Pancreas (tissue), 10 donors: ENCODE measurements around the gene EIF3I. TPM values are rescaled to one million over a fixed set of nuclear protein-coding genes. Genes with fewer than 3 reads are reported as not detected.

Experiments used
- ATAC-seq, 4 donors: fragments of 200-7000 bp; cut with Tn5 transposase; one replicate each; pipeline versions ENCODE4 v1.8.0 to v1.9.1; 2020; ENCODE audit warnings: mild to moderate bottlenecking in 4 of 4, moderate library complexity in 4 of 4
- DNase-seq, 6 donors: peaks; one replicate each; pipeline ENCODE4 v3.0.0-alpha.2; 2020
- FAIRE-seq: peaks from 2 replicates; lab custom pipeline; 2012; peaks lifted over from hg19 to GRCh38; lab: Jason Lieb, UNC
- H3K27ac ChIP-seq, 4 donors: fragments of 200-600 bp; sonication (generic); 1 replicate in 3 of 4; 2 replicates in 1 of 4; pipeline versions ENCODE4 v1.5.0 to v1.8.0; 2020
- H3K27me3 ChIP-seq, 4 donors: fragments of 200-600 bp; one replicate each; pipeline ENCODE4 v1.8.0; 2021
- H3K36me3 ChIP-seq, 3 donors: fragments of 200-600 bp; sonication (generic) in 1 of 3; one replicate each; pipeline versions ENCODE4 v1.5.0 to v1.8.0; 2020 to 2021
- H3K4me1 ChIP-seq, 3 donors: fragments of 200-600 bp; one replicate each; pipeline ENCODE4 v1.8.0; 2021
- H3K4me3 ChIP-seq, 4 donors: fragments of 200-600 bp; sonication (generic) in 2 of 4; one replicate each; pipeline versions ENCODE4 v1.5.0 to v1.8.0; 2020 to 2021
- H3K9me3 ChIP-seq, 4 donors: fragments of 200-600 bp; one replicate each; pipeline ENCODE4 v1.8.0; 2021
- WGBS, 2 donors: extraction: QIAGEN DNeasy Blood & Tissue Kit; methylation state at CpG; one replicate each; pipeline ENCODE4 v1.1.7; 2013; 5-methylcytosine and 5-hydroxymethylcytosine counted together
- intact Hi-C, 3 donors: fragments of 100-400 bp; cut with DNase I; formaldehyde crosslinking; loops; one replicate each; pipeline versions ENCODE4 v1.11.1 to v1.14.2; 2022
- polyA plus RNA-seq, 2 donors: library from polyadenylated mRNA; stranded (reverse); fragments of 200-250 nt; gene quantifications; one replicate each; pipeline ENCODE4 v1.2.3, GENCODE V29; 2013
- total RNA-seq, 6 donors: library from RNA; stranded (reverse); fragmentation: NEBNext Ultra II Directional in 4 of 6; extraction: Animal tissue kit (Norgen Biotek cat#: 25700) in 4 of 6; gene quantifications; one replicate each; pipeline versions ENCODE4 v1.2.1 to v1.2.4, GENCODE V29; 2021 to 2023
- TF ChIP-seq, protein P1 (sequence below), 4 donors: fragments of 200-600 bp; sonication (generic) in 3 of 4; IDR thresholded peaks; one replicate each; pipeline versions ENCODE4 v1.5.0 to v1.8.0; 2021; ENCODE audit warnings: antibody characterized with exemption in 4 of 4
- donor health status: healthy with polysubstance abuse.
- donor health status: DM: no; HTN: no; CAD: no; lungs with moderate emphysema.
- donor health status: DM: no; HTN: no; CAD: no.
- donor health status: control.
- donor health status: control.
- donor health status: Bipolar disorder and iron deficiency.
- donor health status: DM: yes; HTN: yes; CAD: no.
- donor health status: DM: no; HTN: no; CAD: no.
- donor health status: DM: no; HTN: no; CAD: no.
- donor health status: DM: yes; HTN: yes; CAD: no.

EIF3I gene
- total RNA-seq: 100 to 1,000 TPM in 1 of 6 donors, 10 to 100 TPM in 5; 63.4 to 101 (median 81.0) TPM
- 100 to 1,000 TPM in 1 of 2 donors, 10 to 100 TPM in 1; 82.0 to 107 TPM for polyA plus RNA-seq

DNA sequence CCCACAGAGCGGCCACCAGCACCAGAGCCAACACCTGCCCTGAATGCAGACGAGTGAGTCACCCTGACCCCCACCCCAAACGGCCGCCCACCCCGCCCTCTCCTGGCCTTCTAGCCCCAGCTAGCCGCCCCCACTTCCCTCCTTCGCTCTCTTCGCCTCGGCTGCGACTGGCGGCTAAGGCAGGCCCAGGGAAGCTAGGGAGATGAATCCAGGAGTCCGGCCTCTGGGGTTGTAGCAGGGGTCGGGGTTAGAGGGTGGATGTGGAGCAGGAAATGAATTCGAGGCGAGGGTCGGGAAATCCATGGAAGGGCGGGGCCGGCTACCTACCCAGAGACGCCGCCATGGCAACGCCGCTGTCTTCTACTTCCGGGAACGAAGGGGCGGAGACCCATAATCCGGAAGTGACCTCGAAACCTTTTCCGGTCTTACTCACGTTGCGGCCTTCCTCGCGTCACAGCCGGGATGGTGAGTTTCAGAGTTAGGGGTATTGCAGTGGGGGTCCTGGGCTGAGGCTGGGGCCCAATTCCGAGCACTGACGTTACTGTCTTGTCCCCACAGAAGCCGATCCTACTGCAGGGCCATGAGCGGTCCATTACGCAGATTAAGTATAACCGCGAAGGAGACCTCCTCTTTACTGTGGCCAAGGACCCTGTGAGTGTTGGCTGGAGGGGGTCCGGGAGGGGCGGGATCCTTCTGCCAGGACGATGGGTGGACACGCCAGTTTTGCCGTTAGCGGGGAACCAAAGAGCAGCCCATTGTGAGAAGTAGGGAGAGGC, at the start of gene EIF3I, which contains the start of gene TMEM234:
TSS of gene EIF3I (plus strand) at position 428 of the 776 bp plus-strand sequence. CDS start at position 463, 35 bp downstream.
TSS of gene TMEM234 (minus strand) at position 374 of the 776 bp plus-strand sequence. CDS start at position 343, 31 bp downstream.
- Histone ChIP-seq H3K4me1 (peaks cover 7 to 20% (median 15%) of the 10 kb centered on the region in 3 donors), H3K4me3 (peak within 1 kb of the TSS; percentile 49 to 88 (median 79)), H3K27me3 (no peaks in the 10 kb centered on the region), H3K36me3 (peaks cover 0 to 14% (median 4%) of the 10 kb centered on the region in 3 donors), H3K27ac (peak within 1 kb of the TSS; percentile 57 to 83 (median 74)), H3K9me3 (no peaks in the 10 kb centered on the region)
- FAIRE-seq: no peak
- DNase-seq: peak; percentile 87 to 94 (median 90)
- WGBS, 2 donors: 0 to 1% methylated on average over 42 to 46 of the region's 46 CpGs
- peak; percentile 97 to 99 (median 99) for ATAC-seq
- intact Hi-C loops: no loop called here
- TF ChIP-seq, protein P1, sequence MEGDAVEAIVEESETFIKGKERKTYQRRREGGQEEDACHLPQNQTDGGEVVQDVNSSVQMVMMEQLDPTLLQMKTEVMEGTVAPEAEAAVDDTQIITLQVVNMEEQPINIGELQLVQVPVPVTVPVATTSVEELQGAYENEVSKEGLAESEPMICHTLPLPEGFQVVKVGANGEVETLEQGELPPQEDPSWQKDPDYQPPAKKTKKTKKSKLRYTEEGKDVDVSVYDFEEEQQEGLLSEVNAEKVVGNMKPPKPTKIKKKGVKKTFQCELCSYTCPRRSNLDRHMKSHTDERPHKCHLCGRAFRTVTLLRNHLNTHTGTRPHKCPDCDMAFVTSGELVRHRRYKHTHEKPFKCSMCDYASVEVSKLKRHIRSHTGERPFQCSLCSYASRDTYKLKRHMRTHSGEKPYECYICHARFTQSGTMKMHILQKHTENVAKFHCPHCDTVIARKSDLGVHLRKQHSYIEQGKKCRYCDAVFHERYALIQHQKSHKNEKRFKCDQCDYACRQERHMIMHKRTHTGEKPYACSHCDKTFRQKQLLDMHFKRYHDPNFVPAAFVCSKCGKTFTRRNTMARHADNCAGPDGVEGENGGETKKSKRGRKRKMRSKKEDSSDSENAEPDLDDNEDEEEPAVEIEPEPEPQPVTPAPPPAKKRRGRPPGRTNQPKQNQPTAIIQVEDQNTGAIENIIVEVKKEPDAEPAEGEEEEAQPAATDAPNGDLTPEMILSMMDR (IDR thresholded peaks at IDR 0.05): no peak

- no peak for ATAC-seq
- Histone ChIP-seq H3K27ac (no peak overlapping the region), H3K9me3 (no peaks in the 10 kb centered on the region), H3K4me1 (no peaks in the 10 kb centered on the region), H3K4me3 (no peak overlapping the region), H3K27me3 (no peaks in the 10 kb centered on the region), H3K36me3 (peaks cover 0 to 32% (median 16%) of the 10 kb centered on the region in 3 donors)
- no peak for DNase-seq
- no peak for FAIRE-seq
- TF ChIP-seq, protein P1 (IDR thresholded peaks at IDR 0.05): no peak
- intact Hi-C loops: no loop called here
- WGBS, 2 donors: 91 to 100% methylated on average over 1 of the region's 1 CpG
These were observed 49.5 kb upstream of the EIF3I start for GRCh38 chr1:32172621-32173245.

DNA sequence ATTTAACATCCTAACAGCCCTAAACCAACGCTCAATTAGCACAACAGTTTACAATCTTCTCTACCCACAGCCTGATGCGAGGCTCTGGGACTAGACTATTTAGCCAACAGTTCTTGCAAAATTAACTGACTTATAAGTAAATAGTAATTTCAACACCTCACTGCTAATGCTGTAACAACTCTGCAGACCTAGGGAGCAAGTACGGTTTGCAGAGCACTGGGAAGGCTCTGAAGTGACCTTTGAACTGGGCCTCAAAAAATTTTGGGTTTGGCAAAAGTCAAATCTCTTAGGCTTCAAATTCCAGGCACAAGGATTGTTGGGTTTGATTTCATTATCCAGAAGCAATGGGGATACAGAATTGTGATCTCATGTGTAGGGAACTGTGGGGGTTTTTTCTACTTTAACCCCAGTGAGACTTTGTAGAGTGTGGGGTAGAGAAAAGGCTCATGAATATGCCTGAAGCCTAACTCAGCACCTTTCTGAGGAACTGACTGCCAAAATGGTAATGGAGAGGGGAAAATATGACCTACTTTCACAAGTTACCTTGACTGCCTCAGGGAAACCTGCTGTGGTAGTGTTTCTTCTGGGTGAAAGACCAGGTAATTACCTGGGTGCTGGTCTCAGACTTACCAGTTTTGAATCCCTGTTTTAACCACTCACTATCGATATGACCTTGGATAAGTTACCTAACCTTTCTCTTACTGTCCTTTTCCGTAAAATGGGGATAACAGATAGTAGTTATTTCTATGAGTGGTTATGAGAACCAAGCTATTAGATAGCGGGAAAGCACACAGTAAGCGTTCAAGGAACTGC, 43.6 kb upstream of the EIF3I start:
- DNase-seq (no peak), FAIRE-seq (no peak), ATAC-seq (no peak)
- H3K27me3 ChIP-seq: no peaks in the 10 kb centered on the region
- no peaks in the 10 kb centered on the region for H3K9me3 ChIP-seq
- WGBS, 2 donors: 76 to 81% methylated on average over 7 of the region's 7 CpGs
- peaks cover 0 to 4% (median 0%) of the 10 kb centered on the region in 3 donors for H3K36me3 ChIP-seq
- peak overlapping the region; percentile 75 to 93 (median 82) for H3K27ac ChIP-seq
- intact Hi-C loops: no loop called here
- peak overlapping the region in 1 of 4 donors; percentile 80 for H3K4me3 ChIP-seq
- H3K4me1 ChIP-seq: peaks cover 0 to 16% (median 15%) of the 10 kb centered on the region in 3 donors
- TF ChIP-seq, protein P1 (IDR thresholded peaks at IDR 0.05): no peak

- FAIRE-seq: no peak
- Histone ChIP-seq H3K9me3 (no peaks in the 10 kb centered on the region), H3K4me1 (peaks cover 0 to 16% (median 15%) of the 10 kb centered on the region in 3 donors), H3K4me3 (peak overlapping the region; percentile 46 to 80 (median 67)), H3K27me3 (no peaks in the 10 kb centered on the region), H3K36me3 (peaks cover 0 to 8% (median 3%) of the 10 kb centered on the region in 3 donors), H3K27ac (peak overlapping the region; percentile 75 to 93 (median 82))
- no peak for DNase-seq
- TF ChIP-seq, protein P1 (IDR thresholded peaks at IDR 0.05): no peak
- ATAC-seq: peak in 2 of 4 donors; percentile 10 to 17
- WGBS, 2 donors: 15 to 16% methylated on average over 7 of the region's 7 CpGs
- intact Hi-C loops: no loop called here
These were observed 43.1 kb upstream of the EIF3I start for GRCh38 chr1:32179193-32179442.
